GOT3 (cell line): ENCODE measurements around the gene ZC3H12D.

Source experiments
- DNase-seq: peaks from one replicate; lab custom pipeline; 2025; ENCODE audit warnings: mixed read lengths; lab: John Stamatoyannopoulos, UW

ZC3H12D gene

DNA sequence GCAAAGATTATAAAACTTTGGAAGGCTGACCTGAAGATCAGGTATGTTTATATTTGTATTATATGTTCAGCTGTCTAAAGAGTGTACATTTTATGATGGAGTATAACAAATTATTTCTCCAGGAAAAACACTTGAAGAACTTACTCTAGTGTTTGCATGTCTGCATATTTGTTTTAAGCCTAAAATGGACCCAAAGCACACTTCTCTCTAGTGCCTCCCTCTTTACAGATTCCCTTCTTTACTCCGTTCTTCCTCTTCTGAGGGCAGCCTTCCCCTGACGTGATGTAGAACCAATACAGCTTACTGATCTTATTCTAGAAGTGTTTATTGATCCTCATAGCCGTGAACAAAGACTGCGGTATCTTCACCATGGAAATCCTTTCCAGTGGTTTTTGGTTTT lies 70.8 kb downstream of the ZC3H12D start:
- no peak for DNase-seq

- DNase-seq: no peak
These were observed 74.3 kb downstream of the ZC3H12D start for GRCh38 chr6:149410557-149410956.

GRCh38 chr6:149409617-149410016 lies 75.2 kb downstream of the ZC3H12D start:
- DNase-seq: no peak

- DNase-seq: no peak
These were observed 78.7 kb downstream of the ZC3H12D start for GRCh38 chr6:149405823-149406765.

DNA sequence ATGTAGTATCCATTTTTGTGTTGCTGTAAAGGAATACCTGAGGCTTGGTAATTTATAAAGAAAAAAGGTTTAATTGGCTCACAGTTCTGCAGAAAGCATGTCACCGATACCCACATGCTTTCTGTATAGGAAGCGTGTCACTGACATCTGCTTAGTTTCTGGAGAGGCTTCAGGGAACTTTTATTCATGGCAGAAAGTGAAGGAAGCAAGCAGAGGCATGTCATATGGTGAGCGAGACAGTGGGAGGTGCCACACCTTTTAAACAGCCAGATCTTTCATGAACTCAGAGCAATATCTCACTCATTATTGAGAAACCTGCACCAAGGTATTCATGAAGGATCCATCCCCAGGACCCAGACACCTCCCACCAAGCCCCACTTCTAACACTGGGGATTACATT lies 81.3 kb downstream of the ZC3H12D start:
- DNase-seq: no peak

DNA sequence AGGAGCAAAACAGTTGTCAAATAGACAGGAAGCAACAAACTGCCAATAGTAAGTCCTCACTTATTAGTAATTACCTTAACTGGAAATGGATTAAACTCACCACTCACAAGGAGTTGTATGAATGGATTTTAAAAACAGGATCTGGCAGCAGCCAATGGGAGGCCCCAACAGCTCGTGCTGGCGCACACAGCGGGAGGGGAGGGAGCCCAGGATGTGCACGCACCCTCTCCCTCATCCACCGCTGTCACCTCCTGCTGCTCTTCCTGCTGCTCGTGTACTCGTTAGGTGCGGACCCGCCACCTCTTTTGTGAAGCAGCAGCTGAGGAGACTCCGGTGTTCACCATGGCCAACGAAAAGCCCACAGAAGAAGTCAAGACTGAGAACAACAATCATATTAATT lies 84.8 kb downstream of the ZC3H12D start, which contains the start of gene SUMO4:
Gene SUMO4 (plus strand): TSS at position 213 of the 400 bp plus-strand sequence. CDS start 130 bp downstream, at position 343.
- no peak for DNase-seq

GRCh38 chr6:149397384-149397783 lies 87.4 kb downstream of the ZC3H12D start:
- DNase-seq: no peak
